GM21786 (cell line): ENCODE data around the gene C11orf52.

Source experiments
- ATAC-seq: cut with Tn5 transposase; IDR thresholded peaks from one replicate; pipeline ENCODE4 v1.9.1; 2021; ENCODE audit not compliant: unreplicated experiment

The C11orf52 gene

GRCh38 chr11:111974446-111974845 lies 55.7 kb downstream of the C11orf52 start:
- no peak for ATAC-seq

GRCh38 chr11:111975076-111975806 lies 56.5 kb downstream of the C11orf52 start:
- no peak for ATAC-seq

- no peak for ATAC-seq
Measured at GRCh38 chr11:111976119-111976766, 57.5 kb downstream of the C11orf52 start.
